NOMO-1 treated with DMSO at 0.1 percent for 48 hours (cell line): ENCODE results near the gene NKAIN4.

Experiments
- DNase-seq: peaks from one replicate; lab custom pipeline; 2025; ENCODE audit not compliant: unreplicated experiment; lab: John Stamatoyannopoulos, UW

Gene NKAIN4

GRCh38 chr20:63196768-63197470 lies 57.3 kb downstream of the NKAIN4 start:
- DNase-seq: no peak

- no peak for DNase-seq
These were observed 59.5 kb downstream of the NKAIN4 start for GRCh38 chr20:63194797-63195173.

DNA sequence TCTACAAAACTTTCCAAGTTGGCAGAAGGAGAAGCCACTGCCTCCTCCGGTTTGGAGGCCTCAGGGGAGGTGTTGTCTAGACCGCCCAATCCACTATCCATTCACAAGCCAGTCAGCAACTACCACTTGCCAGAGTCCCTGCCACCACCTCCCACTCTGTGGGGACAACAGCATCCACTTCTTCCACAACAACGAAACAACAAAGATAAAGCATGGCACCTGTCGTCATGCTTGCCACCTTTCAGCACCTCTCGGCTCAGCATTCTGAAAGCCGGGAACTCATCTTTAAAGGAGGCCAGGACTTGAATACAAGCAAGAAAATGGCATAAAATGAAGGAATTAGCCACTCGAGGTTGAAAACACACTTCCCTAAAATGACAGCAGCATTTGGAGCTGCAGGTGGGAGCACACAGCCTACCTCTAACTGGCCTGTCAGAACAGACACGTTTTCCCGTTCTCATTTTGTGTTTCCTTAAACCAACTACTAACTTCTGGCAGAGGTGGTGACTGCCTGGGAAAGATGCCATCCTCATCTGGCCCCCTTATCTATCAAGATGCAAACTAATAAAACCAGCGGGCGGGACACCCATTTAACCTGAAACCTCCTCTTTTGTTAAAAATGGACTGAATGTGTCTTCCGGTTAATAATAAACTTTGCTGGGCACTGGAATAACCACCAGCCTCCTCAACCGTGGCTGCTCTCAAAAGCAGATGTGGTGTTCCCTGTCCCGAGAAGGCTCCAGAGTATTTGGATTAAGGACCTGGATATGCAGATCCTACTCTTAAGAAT lies 60.1 kb downstream of the NKAIN4 start:
- DNase-seq: no peak

GRCh38 chr20:63192721-63193120 lies 61.5 kb downstream of the NKAIN4 start:
- no peak for DNase-seq

DNA sequence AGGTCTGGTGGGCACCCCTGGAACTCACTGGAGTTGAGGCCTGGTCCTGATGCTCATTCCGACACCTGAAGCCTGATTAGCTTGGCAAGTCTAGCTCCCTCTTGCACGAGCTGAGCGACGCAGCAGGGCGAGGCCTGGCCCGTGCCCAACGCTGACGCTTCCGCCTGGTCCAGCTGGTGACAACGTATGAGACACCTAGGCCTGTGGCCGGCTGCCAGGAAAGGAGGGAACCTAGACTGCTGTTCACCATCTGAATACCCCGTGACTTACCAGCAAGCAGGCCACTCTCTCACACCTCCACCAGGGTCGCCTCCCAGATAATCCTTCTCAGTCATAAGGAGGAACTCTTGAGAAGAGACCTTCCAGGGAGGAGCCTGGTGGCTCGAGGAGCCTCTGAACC lies 62.9 kb downstream of the NKAIN4 start:
- DNase-seq: no peak

DNA sequence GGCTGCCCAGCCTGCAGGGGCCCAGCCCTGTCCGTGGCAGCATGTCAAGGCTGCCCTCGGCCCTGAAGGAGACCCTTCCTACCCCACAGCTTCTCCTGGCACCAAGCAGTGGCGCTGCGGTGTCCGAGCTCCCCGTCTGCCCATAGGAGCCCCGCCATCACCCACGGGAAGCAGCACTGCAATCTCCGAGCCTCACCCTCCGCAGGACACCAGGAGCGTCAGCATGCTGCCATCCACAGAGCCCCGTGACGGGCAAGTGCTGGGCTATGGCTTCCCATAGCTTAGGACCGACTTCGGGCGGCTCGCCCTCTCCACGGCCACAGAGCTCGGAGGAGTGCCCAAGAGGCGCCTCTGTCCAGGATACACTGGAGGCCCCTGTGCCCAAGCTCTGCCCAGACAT lies 63.4 kb downstream of the NKAIN4 start:
- DNase-seq: no peak
